Breast epithelium (tissue), 4 donors: Measurements from ENCODE around the gene MUC2. TPM values are rescaled to one million over a fixed set of nuclear protein-coding genes. Genes with fewer than 3 reads are reported as not detected.

Experiments used
- DNase-seq, 2 donors: peaks; one replicate each; pipeline ENCODE4 v3.0.0-alpha.2; 2019; ENCODE audit warnings: low spot score in 2 of 2
- H3K27ac ChIP-seq, 2 donors: fragments of 200-600 bp; sonication (generic) in 1 of 2; one replicate each; pipeline ENCODE4 v1.5.1; 2016 to 2019; ENCODE audit warnings: mild to moderate bottlenecking in 1 of 2
- H3K27me3 ChIP-seq, 2 donors: fragments of 200-600 bp; sonication (generic) in 1 of 2; one replicate each; pipeline versions ENCODE4 v1.5.1 to v1.6.0; 2017 to 2019; ENCODE audit warnings: control low read depth in 1 of 2, mild to moderate bottlenecking in 1 of 2
- H3K36me3 ChIP-seq: fragments of 200-600 bp; one replicate; pipeline ENCODE4 v1.5.1; 2019
- H3K4me1 ChIP-seq, 2 donors: fragments of 200-600 bp; sonication (generic); one replicate each; pipeline ENCODE4 v1.5.1; 2016 to 2019; ENCODE audit warnings: control low read depth in 1 of 2
- H3K4me3 ChIP-seq, 3 donors: fragments of 200-600 bp; sonication (generic); 1 replicate in 2 of 3; 2 replicates in 1 of 3; pipeline ENCODE4 v1.5.1; 2016 to 2019; ENCODE audit warnings: mild to moderate bottlenecking in 3 of 3, moderate library complexity in 2 of 3
- H3K9me3 ChIP-seq, 2 donors: fragments of 200-600 bp; sonication (generic) in 1 of 2; one replicate each; pipeline ENCODE4 v1.5.1; 2016 to 2019; ENCODE audit warnings: control low read depth in 1 of 2
- POLR2A ChIP-seq: fragments of 450-650 bp; IDR thresholded peaks from one replicate; pipeline ENCODE4 v1.6.1; 2016; ENCODE audit warnings: antibody characterized with exemption, mild to moderate bottlenecking, moderate library complexity
- POLR2AphosphoS5 ChIP-seq, 3 donors: sonication (generic); formaldehyde crosslinking; IDR thresholded peaks; one replicate each; pipeline ENCODE4 v1.6.1; 2017; ENCODE audit warnings: antibody characterized with exemption in 3 of 3
- intact Hi-C: fragments of 100-400 bp; cut with DNase I; formaldehyde crosslinking; loops from one replicate; pipeline ENCODE4 v1.15.1; 2023; ENCODE audit warnings: low total_unique reads
- total RNA-seq, 3 donors: library from RNA; depleted of rRNA; stranded (reverse); fragments of >200 nt; gene quantifications; one replicate each; pipeline ENCODE4 v1.1.0, GENCODE V29; 2016
- TF ChIP-seq, protein P1 (sequence below), 3 donors: fragments of 450-650 bp; IDR thresholded peaks; one replicate each; pipeline ENCODE4 v1.5.1; 2016 to 2017; ENCODE audit warnings: antibody characterized with exemption in 3 of 3, mild to moderate bottlenecking in 3 of 3, moderate library complexity in 3 of 3

MUC2 gene
- total RNA-seq, 3 donors from 2014 or later, result 0.66 TPM; not detected in 2

DNA sequence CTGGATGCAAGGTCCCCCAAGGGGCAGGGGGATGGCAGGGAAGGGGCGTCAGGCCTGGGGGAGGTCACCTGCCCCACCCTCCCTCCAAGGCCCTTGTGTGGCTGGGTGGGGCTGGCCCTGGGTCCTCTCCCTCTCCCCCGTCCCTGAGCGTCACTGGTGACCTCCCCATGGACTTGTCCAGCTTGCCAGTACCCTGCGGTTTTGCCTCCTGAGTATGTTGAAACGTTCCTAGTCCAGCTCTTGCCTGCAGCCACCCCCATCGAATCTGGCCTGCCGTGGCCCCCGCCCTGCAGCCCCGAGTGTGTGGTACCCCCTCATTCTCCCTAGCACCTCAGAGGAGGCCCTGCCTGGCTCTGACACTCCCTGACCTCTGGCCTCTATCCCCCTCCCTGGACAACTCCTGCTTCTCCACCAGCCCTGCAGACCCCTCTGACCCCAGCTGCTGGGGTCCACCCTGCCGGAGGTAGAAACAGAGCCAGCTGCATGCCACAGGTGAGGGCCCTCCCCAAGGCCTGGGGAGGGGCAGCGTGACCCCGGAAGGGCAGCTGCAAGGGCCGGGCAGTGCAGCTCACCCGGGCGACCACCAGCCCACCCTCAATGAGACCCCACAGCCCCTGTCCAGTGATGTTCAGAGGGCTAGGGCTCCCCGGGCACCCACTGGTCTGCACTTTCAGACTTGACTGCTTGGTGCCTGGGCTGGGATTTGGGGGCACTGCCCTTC is 34.1 kb upstream of the MUC2 start:
- Histone ChIP-seq H3K36me3 (no peaks in the 10 kb centered on the region), H3K27me3 (peaks cover 0 to 45% of the 10 kb centered on the region in 2 donors), H3K4me1 (no peaks in the 10 kb centered on the region), H3K27ac (peak overlapping the region in 1 of 2 donors; percentile 51), H3K4me3 (no peak overlapping the region), H3K9me3 (no peaks in the 10 kb centered on the region)
- intact Hi-C loops, result no loop called here
- TF ChIP-seq, protein P1, sequence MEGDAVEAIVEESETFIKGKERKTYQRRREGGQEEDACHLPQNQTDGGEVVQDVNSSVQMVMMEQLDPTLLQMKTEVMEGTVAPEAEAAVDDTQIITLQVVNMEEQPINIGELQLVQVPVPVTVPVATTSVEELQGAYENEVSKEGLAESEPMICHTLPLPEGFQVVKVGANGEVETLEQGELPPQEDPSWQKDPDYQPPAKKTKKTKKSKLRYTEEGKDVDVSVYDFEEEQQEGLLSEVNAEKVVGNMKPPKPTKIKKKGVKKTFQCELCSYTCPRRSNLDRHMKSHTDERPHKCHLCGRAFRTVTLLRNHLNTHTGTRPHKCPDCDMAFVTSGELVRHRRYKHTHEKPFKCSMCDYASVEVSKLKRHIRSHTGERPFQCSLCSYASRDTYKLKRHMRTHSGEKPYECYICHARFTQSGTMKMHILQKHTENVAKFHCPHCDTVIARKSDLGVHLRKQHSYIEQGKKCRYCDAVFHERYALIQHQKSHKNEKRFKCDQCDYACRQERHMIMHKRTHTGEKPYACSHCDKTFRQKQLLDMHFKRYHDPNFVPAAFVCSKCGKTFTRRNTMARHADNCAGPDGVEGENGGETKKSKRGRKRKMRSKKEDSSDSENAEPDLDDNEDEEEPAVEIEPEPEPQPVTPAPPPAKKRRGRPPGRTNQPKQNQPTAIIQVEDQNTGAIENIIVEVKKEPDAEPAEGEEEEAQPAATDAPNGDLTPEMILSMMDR (IDR thresholded peaks at IDR 0.05), result no peak
- TF ChIP-seq POLR2AphosphoS5 (IDR thresholded peaks at IDR 0.05), result no peak
- no peak for TF ChIP-seq POLR2A
- DNase-seq, result no peak

GRCh38 chr11:1041149-1041467 is 33.6 kb upstream of the MUC2 start:
- no peaks in the 10 kb centered on the region for H3K9me3 ChIP-seq
- intact Hi-C loops, result no loop called here

GRCh38 chr11:1041471-1041870 is 33.2 kb upstream of the MUC2 start:
- peaks cover 0 to 36% of the 10 kb centered on the region in 2 donors for H3K27me3 ChIP-seq
- intact Hi-C loops, result no loop called here
- no peak for DNase-seq
- no peaks in the 10 kb centered on the region for H3K9me3 ChIP-seq
- no peaks in the 10 kb centered on the region for H3K36me3 ChIP-seq
- TF ChIP-seq POLR2AphosphoS5 (IDR thresholded peaks at IDR 0.05), result no peak
- TF ChIP-seq, protein P1 (IDR thresholded peaks at IDR 0.05), result no peak
- TF ChIP-seq POLR2A, result no peak
- no peaks in the 10 kb centered on the region for H3K4me1 ChIP-seq
- no peak overlapping the region for H3K4me3 ChIP-seq
- H3K27ac ChIP-seq, result no peak overlapping the region

More at GRCh38 chr11:1041149-1041467, 33.6 kb upstream of the MUC2 start:
- Histone ChIP-seq H3K4me3 (no peak overlapping the region), H3K4me1 (no peaks in the 10 kb centered on the region), H3K27me3 (peaks cover 0 to 40% of the 10 kb centered on the region in 2 donors), H3K27ac (no peak overlapping the region), H3K36me3 (no peaks in the 10 kb centered on the region)
- TF ChIP-seq POLR2A, result no peak
- no peak for TF ChIP-seq POLR2AphosphoS5 (IDR thresholded peaks at IDR 0.05)
- TF ChIP-seq, protein P1 (IDR thresholded peaks at IDR 0.05), result no peak
- DNase-seq, result no peak

GRCh38 chr11:1041936-1042608 is 32.6 kb upstream of the MUC2 start:
- no peak overlapping the region for H3K27ac ChIP-seq
- H3K4me3 ChIP-seq, result no peak overlapping the region
- no peak for DNase-seq
- TF ChIP-seq, protein P1 (IDR thresholded peaks at IDR 0.05), result no peak
- intact Hi-C loops, result no loop called here
- H3K9me3 ChIP-seq, result no peaks in the 10 kb centered on the region
- H3K36me3 ChIP-seq, result no peaks in the 10 kb centered on the region
- H3K27me3 ChIP-seq, result peaks cover 0 to 30% of the 10 kb centered on the region in 2 donors
- no peaks in the 10 kb centered on the region for H3K4me1 ChIP-seq
